Spleen (tissue), 11 donors: ENCODE results near the gene MAPK11. TPM values are rescaled to one million over a fixed set of nuclear protein-coding genes. Genes with fewer than 3 reads are reported as not detected.

ENCODE experiments used
- DNase-seq: peaks from one replicate; pipeline ENCODE4 v3.0.0-alpha.2; 2020
- H3K27ac ChIP-seq, 8 donors: fragments of 200-600 bp; sonication (generic) in 7 of 8; 1 replicate in 4 of 8; 2 replicates in 4 of 8; pipeline versions ENCODE4 v1.5.0 to v1.8.0; 2016 to 2021; ENCODE audit warnings: inconsistent platforms in 4 of 8, mild to moderate bottlenecking in 4 of 8, moderate library complexity in 1 of 8
- H3K27me3 ChIP-seq, 7 donors: fragments of 200-600 bp; sonication (generic) in 6 of 7; replicated peaks in 1 of 7; 1 replicate in 4 of 7; 2 replicates in 3 of 7; pipeline versions ENCODE4 v1.5.0 to v1.8.0; 2016 to 2021; ENCODE audit warnings: inconsistent platforms in 3 of 7, mild to moderate bottlenecking in 1 of 7
- H3K36me3 ChIP-seq, 6 donors: fragments of 200-600 bp; sonication (generic) in 5 of 6; 1 replicate in 4 of 6; 2 replicates in 2 of 6; pipeline versions ENCODE4 v1.5.0 to v1.8.0; 2016 to 2021; ENCODE audit warnings: inconsistent platforms in 2 of 6
- H3K4me1 ChIP-seq, 6 donors: fragments of 200-600 bp; sonication (generic) in 5 of 6; 1 replicate in 3 of 6; 2 replicates in 3 of 6; pipeline versions ENCODE4 v1.5.0 to v1.8.0; 2016 to 2021; ENCODE audit warnings: inconsistent platforms in 3 of 6
- H3K4me3 ChIP-seq, 8 donors: fragments of 200-600 bp; sonication (generic) in 7 of 8; 1 replicate in 4 of 8; 2 replicates in 4 of 8; pipeline versions ENCODE4 v1.5.0 to v1.8.0; 2016 to 2021; ENCODE audit warnings: inconsistent platforms in 4 of 8, mild to moderate bottlenecking in 4 of 8, moderate library complexity in 2 of 8
- H3K9me3 ChIP-seq, 8 donors: fragments of 200-600 bp; sonication (generic) in 7 of 8; 1 replicate in 4 of 8; 2 replicates in 4 of 8; pipeline versions ENCODE4 v1.5.0 to v1.8.0; 2016 to 2021; ENCODE audit warnings: inconsistent platforms in 4 of 8
- POLR2A ChIP-seq, 3 donors: fragments of 450-650 bp; IDR thresholded peaks; one replicate each; pipeline ENCODE4 v1.5.1; 2017; ENCODE audit warnings: antibody characterized with exemption in 3 of 3, mild to moderate bottlenecking in 1 of 3
- POLR2AphosphoS5 ChIP-seq, 3 donors: sonication (generic); formaldehyde crosslinking; IDR thresholded peaks; one replicate each; pipeline ENCODE4 v1.5.1; 2017; ENCODE audit warnings: antibody characterized with exemption in 3 of 3
- WGBS, 5 donors: extraction: QIAGEN DNeasy Blood & Tissue Kit in 3 of 5; methylation state at CpG; one replicate each; pipeline versions ENCODE4 v1.1.5 to v1.1.7; 2013 to 2018; 5-methylcytosine and 5-hydroxymethylcytosine counted together
- intact Hi-C: fragments of 100-400 bp; cut with DNase I; formaldehyde crosslinking; loops from one replicate; pipeline ENCODE4 v1.15.0; 2023; ENCODE audit warnings: low total_unique reads
- polyA plus RNA-seq, 3 donors: library from polyadenylated mRNA; stranded (reverse); fragments of 200-250 nt; gene quantifications; one replicate each; pipeline ENCODE4 v1.2.1, GENCODE V29; 2013
- total RNA-seq, 7 donors: library from RNA; depleted of rRNA in 3 of 7; stranded (reverse); fragments of >200 nt in 3 of 7; fragmentation: NEBNext Ultra II Directional in 4 of 7; extraction: Animal tissue kit (Norgen Biotek cat#: 25700) in 4 of 7; gene quantifications; one replicate each; pipeline versions ENCODE4 v1.1.0 to v1.2.1, GENCODE V29; 2016 to 2021
- TF ChIP-seq, protein P1 (sequence below), 11 experiments: fragments of 200-600 bp in 7 of 11; fragments of 450-650 bp in 4 of 11; sonication (generic) in 4 of 11; IDR thresholded peaks in 8 of 11; conservative IDR thresholded peaks in 3 of 11; 1 replicate in 7 of 11; 2 replicates in 4 of 11; pipeline versions ENCODE4 v1.4.0 to v1.8.0; 2016 to 2021; ENCODE audit warnings: antibody characterized with exemption in 11 of 11, inconsistent platforms in 4 of 11, mild to moderate bottlenecking in 1 of 11
- donor health status: healthy with polysubstance abuse.
- donor health status: DM: no; HTN: no; CAD: no; lungs with moderate emphysema.
- donor health status: DM: no; HTN: no; CAD: no.
- donor health status: Bipolar disorder and iron deficiency.
- donor health status: healthy.
- donor health status: DM: no; HTN: no; CAD: no.
- donor health status: DM: yes; HTN: yes; CAD: no.

MAPK11 gene
- total and polyA plus RNA-seq, 10 donors, result 5.2 to 25.3 (median 11.3) TPM

DNA sequence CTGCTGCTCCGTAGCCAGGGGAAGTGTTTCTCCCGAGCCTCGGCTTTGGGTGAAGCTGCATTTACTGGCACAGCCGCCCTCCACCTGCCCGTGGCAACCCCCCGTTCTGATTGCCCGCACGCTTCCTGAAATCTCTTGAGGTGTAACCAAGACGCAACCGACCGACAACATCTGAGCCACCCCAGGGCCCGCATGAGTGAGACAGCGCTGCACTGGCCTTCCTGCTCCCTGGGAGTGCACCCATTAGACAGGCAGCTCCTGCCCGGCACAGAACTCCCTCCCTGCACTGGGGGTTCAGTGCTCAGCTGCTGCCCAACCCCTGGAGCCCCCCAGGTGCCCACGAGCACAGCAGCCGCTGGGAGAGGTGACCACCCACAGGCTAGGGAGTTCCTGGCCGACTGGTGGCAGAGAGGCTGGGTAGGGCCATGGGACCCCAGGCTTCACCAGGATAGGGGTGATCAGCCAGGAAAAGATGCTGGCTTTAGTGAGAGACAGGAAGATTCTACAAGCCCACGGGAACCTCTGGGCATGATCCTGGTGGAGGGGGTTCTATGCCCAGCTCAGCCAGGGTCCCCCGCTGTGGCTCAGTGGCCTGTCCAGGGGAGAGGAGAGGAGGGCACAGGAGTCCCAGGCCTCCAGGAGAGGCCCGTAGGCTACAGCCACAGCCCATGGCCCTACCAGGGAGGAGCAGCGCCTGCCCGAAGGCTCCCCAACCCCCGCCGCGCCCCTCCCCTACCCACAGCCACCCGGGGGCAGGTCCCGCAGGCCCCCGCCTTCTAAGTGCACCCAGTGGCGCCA lies 22.7 kb upstream of the MAPK11 start:
- WGBS, 5 donors, result 6 to 15% (median 10%) methylated on average over 17 to 29 of the region's 29 CpGs
- no peak for DNase-seq
- H3K9me3 ChIP-seq, result no peaks in the 10 kb centered on the region
- intact Hi-C loops, result no loop called here
- H3K4me1 ChIP-seq, result peaks cover 48 to 100% (median 87%) of the 10 kb centered on the region in 6 donors
- peak overlapping the region; percentile 30 to 96 (median 76) for H3K27ac ChIP-seq
- TF ChIP-seq POLR2A (IDR thresholded peaks at IDR 0.05), result no peak
- TF ChIP-seq POLR2AphosphoS5 (IDR thresholded peaks at IDR 0.05), result peak in 2 of 3 donors; percentile 40 to 55
- TF ChIP-seq, protein P1, sequence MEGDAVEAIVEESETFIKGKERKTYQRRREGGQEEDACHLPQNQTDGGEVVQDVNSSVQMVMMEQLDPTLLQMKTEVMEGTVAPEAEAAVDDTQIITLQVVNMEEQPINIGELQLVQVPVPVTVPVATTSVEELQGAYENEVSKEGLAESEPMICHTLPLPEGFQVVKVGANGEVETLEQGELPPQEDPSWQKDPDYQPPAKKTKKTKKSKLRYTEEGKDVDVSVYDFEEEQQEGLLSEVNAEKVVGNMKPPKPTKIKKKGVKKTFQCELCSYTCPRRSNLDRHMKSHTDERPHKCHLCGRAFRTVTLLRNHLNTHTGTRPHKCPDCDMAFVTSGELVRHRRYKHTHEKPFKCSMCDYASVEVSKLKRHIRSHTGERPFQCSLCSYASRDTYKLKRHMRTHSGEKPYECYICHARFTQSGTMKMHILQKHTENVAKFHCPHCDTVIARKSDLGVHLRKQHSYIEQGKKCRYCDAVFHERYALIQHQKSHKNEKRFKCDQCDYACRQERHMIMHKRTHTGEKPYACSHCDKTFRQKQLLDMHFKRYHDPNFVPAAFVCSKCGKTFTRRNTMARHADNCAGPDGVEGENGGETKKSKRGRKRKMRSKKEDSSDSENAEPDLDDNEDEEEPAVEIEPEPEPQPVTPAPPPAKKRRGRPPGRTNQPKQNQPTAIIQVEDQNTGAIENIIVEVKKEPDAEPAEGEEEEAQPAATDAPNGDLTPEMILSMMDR (IDR thresholded peaks at IDR 0.05 in 8 of 11, conservative IDR thresholded peaks at IDR 0.05 in 3 of 11), result no peak
- peaks cover 0 to 76% (median 7%) of the 10 kb centered on the region in 7 donors for H3K27me3 ChIP-seq
- H3K36me3 ChIP-seq, result peaks cover 0 to 43% (median 26%) of the 10 kb centered on the region in 6 donors
- peak overlapping the region in 7 of 8 donors; percentile 17 to 57 (median 23) for H3K4me3 ChIP-seq

DNA sequence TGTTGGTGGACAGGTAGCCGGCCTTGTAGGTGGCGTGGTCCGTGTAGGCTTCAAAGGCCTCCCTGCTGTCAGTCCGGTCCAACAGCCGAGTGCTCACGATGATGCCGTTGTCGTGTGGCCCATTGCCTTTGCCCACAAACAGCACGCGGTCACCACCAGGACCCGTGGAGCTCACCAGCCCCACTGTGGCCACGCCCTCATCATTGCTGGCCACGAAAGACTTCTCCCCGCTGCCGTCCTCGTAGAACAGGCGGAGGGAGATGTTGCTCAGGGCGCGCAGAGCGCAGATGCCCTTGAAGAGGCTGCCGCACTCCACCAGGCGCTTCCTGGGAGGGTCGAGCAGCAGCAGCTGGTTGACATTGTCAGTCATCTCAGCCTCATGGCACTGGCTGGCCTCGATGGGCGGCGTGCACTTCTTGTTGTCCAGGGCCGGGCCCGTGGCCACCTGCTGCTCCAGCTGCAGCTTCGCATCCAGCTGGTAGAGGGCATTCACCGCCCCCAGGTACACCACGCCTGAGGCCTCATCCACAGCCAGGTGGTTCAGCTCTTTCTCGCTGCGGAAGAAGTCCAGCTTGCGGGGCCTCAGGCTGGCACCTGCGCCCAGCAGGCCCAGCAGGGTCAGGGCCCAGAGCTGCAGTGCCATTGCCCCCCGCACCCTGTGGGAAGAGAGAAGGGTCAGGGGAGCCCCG lies 19.9 kb upstream of the MAPK11 start:
- no peak for DNase-seq
- intact Hi-C loops, result no loop called here
- no peak overlapping the region for H3K4me3 ChIP-seq
- no peaks in the 10 kb centered on the region for H3K9me3 ChIP-seq
- peaks cover 0 to 68% (median 46%) of the 10 kb centered on the region in 6 donors for H3K36me3 ChIP-seq
- peaks cover 36 to 89% (median 63%) of the 10 kb centered on the region in 6 donors for H3K4me1 ChIP-seq
- H3K27ac ChIP-seq, result peak overlapping the region in 2 of 8 donors; percentile 29 to 94
- peaks cover 0 to 71% (median 7%) of the 10 kb centered on the region in 7 donors for H3K27me3 ChIP-seq
- WGBS, 5 donors, result 67 to 86% (median 76%) methylated on average over 10 to 37 of the region's 37 CpGs
- TF ChIP-seq POLR2A (IDR thresholded peaks at IDR 0.05) (no peak), POLR2AphosphoS5 (IDR thresholded peaks at IDR 0.05) (peak in 2 of 3 donors; percentile 61 to 72)
- TF ChIP-seq, protein P1 (IDR thresholded peaks at IDR 0.05 in 8 of 11, conservative IDR thresholded peaks at IDR 0.05 in 3 of 11), result no peak

DNA sequence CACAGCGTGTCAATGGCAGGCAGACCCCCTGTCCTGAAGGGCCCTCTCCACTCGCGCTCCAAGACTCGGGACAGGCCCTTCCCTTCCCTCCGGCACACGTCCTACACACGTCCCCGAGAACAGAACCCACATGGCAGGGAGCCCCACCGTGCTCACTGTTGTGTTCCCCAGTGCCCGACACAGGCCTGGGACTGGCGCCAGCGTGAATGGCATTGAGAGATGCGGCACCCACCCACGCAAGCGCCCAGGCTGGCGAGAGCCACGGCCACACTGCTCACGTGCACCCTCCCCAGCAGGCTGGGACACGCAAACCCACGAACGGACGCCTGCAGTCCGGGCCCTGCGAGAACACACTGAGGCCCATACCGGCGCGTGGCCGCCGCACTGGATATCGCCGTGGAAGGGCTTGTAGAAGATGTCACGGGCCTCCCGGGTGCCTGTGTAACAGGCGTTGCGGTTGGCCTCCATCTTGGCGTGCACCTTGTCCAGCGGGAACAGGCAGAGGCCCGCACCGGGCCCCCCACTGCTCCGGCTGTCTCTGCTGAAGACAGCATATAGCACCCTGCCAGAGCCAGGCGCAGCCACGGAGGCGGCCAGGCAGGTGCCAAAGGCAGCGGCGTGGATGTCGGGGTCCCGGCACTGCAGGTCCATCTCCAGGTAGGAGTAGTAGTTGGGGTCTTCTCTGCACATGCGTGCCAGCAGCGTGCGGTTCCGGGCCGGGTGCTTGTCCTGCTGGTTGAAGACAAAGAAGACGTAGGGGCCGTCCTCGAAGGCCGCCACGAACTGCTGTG lies 19.2 kb upstream of the MAPK11 start:
- peaks cover 0 to 67% (median 7%) of the 10 kb centered on the region in 7 donors for H3K27me3 ChIP-seq
- peaks cover 0 to 75% (median 50%) of the 10 kb centered on the region in 6 donors for H3K36me3 ChIP-seq
- WGBS, 5 donors, result 88 to 95% (median 89%) methylated on average over 21 to 57 of the region's 57 CpGs
- intact Hi-C loops, result no loop called here
- no peaks in the 10 kb centered on the region for H3K9me3 ChIP-seq
- H3K27ac ChIP-seq, result peak overlapping the region in 2 of 8 donors; percentile 23 to 38
- no peak overlapping the region for H3K4me3 ChIP-seq
- DNase-seq, result no peak
- peaks cover 31 to 82% (median 56%) of the 10 kb centered on the region in 6 donors for H3K4me1 ChIP-seq
- TF ChIP-seq POLR2AphosphoS5 (IDR thresholded peaks at IDR 0.05) (peak in 1 of 3 donors; percentile 7), POLR2A (IDR thresholded peaks at IDR 0.05) (no peak)
- TF ChIP-seq, protein P1 (IDR thresholded peaks at IDR 0.05 in 8 of 11, conservative IDR thresholded peaks at IDR 0.05 in 3 of 11), result no peak
